NCI-H526 (cell line): Measurements from ENCODE around the gene EPHB2.
"Not testable (repeated sequence)": the region's sequence is repeated elsewhere in the genome, so short reads cannot be mapped to it uniquely, and the experiment has no call there.

Source experiments
- DNase-seq, 2 experiments: peaks; one replicate each; lab custom pipeline; 2025; lab: John Stamatoyannopoulos, UW

The EPHB2 gene

GRCh38 chr1:22818061-22818770 lies 107.6 kb downstream of the EPHB2 start:
- DNase-seq = no peak

- no peak for DNase-seq
Observed at GRCh38 chr1:22819361-22819760, 108.7 kb downstream of the EPHB2 start.

DNA sequence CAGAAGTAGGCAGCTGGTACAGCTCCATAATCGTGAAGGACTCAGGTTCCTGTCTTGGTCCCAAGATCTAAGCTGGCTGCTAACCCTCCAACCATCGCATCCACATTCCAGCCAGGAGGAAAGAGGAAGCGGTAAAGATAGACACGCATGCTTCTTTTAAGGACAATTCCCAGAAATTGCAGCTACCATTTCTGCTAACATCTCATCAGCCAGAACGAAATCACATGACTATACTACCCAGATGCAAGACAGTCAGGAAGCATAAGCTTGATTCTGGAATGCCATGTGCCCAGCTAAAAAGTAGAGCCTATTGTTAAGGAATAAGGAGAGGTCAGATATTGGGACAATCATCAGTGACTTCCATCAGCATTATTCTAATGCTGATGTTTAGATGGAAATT lies 110.4 kb downstream of the EPHB2 start:
- no peak for DNase-seq

DNA sequence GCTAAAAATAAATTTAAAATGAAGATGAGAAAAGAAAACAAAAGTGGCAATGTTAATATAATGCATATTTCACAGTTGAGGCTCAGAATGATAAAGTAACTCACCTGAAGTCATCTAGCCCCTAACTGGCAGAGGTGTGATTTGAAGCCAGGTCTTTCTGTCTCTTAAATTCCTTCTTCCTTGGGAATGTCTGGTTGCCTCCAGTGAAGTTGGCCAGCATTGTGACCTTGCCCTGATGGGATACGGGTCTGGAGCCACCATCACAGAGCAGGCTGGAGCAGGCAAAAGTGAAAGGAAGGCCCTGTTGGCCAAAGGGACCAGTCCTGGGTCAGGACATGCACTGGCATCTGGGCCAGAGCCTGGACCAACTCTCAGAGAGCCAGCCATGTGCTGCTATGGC lies 111.7 kb downstream of the EPHB2 start:
- no peak for DNase-seq

DNA sequence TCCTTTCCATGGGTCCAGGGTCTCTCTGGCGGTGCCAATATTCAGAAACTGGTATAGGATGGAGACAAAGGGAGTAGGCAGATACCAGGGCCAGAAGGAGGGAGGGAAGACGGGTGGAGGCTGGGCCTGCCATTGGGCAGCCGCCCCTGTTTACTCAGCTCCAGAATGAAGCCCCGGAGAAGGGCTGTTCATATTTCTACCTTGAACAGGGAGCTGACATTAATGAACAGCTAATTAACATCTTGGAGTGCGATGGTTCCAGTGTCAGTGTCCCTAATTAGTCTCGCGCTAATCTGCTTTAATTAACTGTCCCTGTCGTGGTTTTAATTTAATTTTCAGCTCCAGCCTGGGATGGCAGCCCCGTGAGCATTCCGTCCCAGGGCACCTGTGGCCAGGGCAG lies 113.8 kb downstream of the EPHB2 start:
- peak in 1 of 2 experiments; percentile 30 for DNase-seq

GRCh38 chr1:22824975-22825374 lies 114.3 kb downstream of the EPHB2 start:
- no peak for DNase-seq

GRCh38 chr1:22825486-22826189 lies 115.0 kb downstream of the EPHB2 start:
- DNase-seq = peak; percentile 31 to 69

- peak in 1 of 2 experiments; percentile 14 for DNase-seq
Observed at GRCh38 chr1:22826604-22827580, 116.3 kb downstream of the EPHB2 start.

DNA sequence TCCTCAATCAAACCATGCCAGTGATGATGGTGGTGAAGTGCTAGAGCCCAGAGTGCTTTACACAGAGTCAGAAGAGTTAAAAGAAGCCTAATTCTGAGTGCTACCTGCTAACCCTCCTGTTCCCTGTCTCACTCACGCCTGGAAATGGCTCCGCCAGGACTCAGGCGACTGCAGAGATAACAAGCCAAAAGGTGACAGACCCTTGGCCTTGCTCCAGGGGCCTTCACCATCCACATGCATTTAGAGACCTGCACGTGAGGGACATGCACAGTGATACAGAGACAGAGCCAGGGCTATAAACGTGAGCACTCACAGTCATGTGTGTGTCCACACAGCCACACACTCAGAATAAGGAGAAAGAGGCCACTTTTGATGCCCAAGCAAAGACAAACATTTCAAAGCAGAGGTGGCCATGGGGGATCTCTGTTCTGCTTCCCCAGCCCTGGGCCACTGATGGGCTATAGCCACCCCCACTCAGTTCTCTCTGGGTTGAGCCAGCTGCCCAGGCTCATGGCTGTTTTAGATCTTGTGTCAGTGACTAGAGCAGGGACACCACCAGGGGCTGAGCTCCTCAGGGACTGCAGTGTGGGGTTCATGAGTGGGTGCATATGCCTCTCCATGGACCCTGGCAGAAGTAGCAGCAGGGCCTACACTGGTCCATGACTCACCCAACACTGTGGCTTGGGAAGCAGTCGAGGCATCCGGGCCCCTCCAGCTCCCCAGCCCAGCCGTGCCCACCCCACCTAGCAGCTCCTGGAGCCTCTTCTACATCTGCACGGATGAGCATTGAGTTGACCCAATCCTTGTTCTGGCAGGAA lies 117.2 kb downstream of the EPHB2 start:
- no peak for DNase-seq

- DNase-seq = no peak
Observed at GRCh38 chr1:22828484-22829308, 118.1 kb downstream of the EPHB2 start.

DNA sequence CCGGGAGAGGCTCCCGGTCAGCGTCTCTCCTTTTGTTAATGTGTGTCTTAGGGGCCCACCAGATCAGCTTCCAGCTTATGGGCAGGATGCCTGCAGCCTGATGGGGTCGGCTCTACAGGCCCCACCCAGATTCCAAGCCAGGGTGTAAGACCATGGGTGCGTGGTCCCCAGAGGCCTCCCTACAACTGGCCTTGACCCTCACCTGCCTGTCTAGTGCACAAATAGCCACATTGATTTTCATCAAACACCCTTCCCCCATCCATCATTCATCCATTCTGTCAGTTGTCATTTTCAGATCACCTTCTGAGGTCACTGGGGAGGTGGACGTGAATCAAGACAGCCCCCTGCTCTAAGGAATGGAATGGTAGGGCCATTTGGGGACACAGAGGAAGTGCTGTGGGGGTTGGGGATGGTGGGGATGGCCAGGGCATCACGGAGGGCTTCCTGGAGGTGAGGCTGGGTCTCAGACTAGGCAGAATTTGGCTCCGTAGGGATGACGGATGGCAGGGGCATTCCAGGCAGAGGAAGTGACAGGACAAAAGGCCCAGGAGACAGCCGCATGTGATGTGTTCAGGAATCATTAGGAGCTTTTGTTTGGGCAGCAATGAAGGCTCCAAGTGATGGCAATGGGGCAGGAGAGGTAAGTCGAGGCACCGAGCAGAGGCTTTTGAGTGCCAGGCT lies 118.8 kb downstream of the EPHB2 start:
- DNase-seq = no peak

DNA sequence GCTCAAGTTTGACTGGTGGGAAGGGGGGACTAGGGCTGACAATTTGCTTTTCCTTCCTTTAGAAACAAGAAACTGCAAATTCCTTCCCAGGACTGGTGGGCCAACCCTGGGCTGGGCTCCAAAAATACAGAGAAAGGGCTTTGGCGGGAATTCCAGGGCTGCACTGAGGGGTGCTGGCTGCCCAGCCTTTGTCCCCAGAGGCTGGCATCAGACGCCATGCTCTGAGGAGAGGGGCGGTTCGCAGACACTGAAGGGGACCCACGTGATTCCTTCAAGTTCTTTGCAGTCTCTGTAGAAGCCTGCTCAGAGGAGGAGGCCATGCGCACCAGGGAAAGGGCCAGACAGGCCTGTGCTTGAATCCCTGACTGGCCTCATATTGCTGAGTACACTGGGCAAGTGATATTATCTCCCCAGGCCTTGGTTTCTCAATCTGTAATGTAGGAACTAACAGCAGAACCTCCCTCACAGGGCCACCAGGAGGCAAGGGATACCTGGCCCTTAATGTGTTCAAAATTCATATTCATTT lies 119.5 kb downstream of the EPHB2 start:
- DNase-seq = no peak

GRCh38 chr1:22830757-22831340 lies 120.2 kb downstream of the EPHB2 start:
- no peak for DNase-seq

DNA sequence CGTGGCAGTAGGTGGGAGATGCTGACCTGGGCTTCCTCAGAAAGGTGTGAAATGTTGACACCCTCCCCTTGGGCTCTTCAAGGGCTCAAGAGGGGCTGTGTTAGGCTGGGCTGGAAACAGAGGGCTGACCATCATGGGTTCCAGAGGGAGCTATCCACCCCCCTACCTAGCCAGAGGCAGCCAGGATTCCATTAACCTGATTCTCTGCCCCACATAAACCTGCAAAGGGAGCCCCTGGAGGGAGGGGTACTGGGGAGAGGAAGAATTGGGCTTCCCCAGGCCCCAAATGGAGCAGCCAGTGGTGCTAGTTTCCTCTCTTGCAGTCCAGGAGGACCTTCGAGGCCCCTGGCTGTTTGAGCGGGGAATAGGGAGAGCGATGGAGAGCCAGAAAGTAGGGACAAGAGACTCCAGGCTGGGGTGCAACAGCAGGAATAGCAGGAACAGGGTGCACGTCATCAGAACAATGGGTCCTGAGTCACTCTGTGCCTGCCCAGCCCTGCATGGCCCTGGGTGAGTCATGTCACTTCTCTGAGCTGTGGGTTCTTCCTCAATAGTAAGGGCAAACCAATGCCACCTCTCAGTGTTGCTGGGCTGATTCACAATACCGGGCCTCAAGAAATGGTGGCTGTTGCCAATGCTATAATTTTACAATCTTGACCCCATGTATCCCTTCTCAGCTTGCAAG lies 121.2 kb downstream of the EPHB2 start:
- DNase-seq = no peak

DNA sequence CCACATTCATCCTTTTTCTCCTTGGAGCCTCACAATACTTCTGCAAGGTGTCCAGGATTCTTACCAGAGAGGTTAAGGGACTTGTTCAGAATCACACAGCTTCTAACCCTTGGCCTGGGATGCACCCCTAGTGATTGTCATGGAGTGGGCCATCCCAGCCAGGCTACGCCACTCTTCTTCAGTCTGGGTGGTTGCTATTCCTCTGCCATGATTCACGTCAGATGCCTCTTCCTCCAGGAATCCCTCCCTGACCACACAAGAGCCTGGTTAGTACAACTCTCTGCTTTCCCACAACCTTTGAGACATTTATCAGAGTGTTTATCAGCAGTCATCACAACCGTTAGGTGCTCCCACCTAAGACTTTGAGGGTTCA lies 121.8 kb downstream of the EPHB2 start:
- no peak for DNase-seq

- no peak for DNase-seq
Observed at GRCh38 chr1:22833699-22834098, 123.1 kb downstream of the EPHB2 start.

DNA sequence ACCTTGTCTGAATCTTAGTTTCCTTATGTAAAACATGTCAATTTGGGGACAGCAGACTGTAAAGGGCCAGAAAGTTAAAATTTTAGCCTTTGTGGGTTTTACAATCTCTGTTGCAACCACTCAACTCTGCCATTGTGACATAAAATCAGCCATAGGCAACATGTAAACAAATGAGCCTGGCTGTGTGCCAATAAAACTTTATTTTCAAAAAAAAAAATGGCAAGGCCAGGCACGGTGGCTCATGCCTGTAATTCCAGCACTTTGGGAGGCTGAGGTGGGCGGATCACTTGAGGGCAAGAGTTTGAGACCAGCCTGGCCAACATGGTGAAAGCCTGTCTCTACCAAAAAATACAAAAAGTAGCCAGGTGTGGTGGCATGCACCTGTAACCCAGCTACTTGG lies 123.8 kb downstream of the EPHB2 start:
- not testable (repeated sequence) for DNase-seq

DNA sequence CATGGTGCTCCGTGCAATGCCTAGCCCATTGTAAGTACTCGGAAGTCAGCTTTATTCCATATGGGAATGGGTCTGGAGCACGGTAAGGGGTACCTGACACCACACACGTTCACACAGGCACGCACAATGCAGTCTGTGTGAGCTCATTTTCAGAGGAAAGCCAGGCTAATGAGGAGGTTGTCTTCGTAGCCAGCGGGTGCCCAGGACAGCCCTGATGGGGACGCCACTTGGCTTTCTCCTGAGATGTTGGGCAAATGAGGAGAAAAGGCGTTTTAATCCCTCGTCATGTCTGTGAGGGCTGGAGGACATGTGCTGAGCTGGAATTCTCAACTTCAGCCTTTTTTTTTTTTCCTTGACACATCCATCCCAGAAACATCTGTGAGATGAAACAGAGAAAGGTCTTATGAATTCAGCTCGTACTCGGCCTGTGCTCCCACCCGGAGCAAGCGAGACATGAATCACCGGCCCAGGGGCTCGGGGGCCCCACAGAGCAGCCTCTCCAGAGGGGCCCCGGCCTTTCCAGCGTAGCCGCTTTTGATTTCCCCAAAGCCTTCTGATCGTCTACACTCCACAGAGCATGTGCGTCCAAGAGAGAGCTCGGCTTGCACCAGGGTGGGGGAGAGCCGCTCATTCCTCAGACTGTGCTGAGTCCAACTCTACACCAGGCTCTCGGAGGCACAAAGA lies 125.1 kb downstream of the EPHB2 start:
- no peak for DNase-seq
